Astrocyte (in vitro differentiated cells and primary cell): ENCODE measurements around the gene MOK.

Source experiments
- EZH2 ChIP-seq: IDR thresholded peaks from 2 replicates; pipeline ENCODE4 v1.6.1; 2012; ENCODE audit warnings: mild to moderate bottlenecking, low read length, inconsistent platforms; ENCODE audit not compliant: insufficient read depth
- TF ChIP-seq, protein P1 (sequence below): IDR thresholded peaks from 2 replicates; pipeline ENCODE4 v1.5.1; 2011; ENCODE audit warnings: low read depth, mild to moderate bottlenecking, inconsistent platforms, low read length, moderate library complexity; ENCODE audit not compliant: insufficient read depth

GRCh38 chr14:102232348-102232625 is 72.7 kb downstream of the MOK start:
- TF ChIP-seq, protein P1, sequence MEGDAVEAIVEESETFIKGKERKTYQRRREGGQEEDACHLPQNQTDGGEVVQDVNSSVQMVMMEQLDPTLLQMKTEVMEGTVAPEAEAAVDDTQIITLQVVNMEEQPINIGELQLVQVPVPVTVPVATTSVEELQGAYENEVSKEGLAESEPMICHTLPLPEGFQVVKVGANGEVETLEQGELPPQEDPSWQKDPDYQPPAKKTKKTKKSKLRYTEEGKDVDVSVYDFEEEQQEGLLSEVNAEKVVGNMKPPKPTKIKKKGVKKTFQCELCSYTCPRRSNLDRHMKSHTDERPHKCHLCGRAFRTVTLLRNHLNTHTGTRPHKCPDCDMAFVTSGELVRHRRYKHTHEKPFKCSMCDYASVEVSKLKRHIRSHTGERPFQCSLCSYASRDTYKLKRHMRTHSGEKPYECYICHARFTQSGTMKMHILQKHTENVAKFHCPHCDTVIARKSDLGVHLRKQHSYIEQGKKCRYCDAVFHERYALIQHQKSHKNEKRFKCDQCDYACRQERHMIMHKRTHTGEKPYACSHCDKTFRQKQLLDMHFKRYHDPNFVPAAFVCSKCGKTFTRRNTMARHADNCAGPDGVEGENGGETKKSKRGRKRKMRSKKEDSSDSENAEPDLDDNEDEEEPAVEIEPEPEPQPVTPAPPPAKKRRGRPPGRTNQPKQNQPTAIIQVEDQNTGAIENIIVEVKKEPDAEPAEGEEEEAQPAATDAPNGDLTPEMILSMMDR, result no peak
- no peak for TF ChIP-seq EZH2
